HG03175 (cell line): ENCODE results near the gene SGCD.
"Not testable (repeated sequence)": the region's sequence is repeated elsewhere in the genome, so short reads cannot be mapped to it uniquely, and the experiment has no call there.

Experiments
- ATAC-seq: cut with Tn5 transposase; IDR thresholded peaks from one replicate; pipeline ENCODE4 v1.9.1; 2021; ENCODE audit warnings: mild to moderate bottlenecking, moderate library complexity; ENCODE audit not compliant: unreplicated experiment

SGCD gene

GRCh38 chr5:156552855-156553358, 225.9 kb downstream of the SGCD start:
- no peak for ATAC-seq

- no peak for ATAC-seq
These were observed 229.9 kb downstream of the SGCD start for GRCh38 chr5:156556666-156557406.

- ATAC-seq = no peak
These were observed 233.0 kb downstream of the SGCD start for GRCh38 chr5:156560002-156560401.

DNA sequence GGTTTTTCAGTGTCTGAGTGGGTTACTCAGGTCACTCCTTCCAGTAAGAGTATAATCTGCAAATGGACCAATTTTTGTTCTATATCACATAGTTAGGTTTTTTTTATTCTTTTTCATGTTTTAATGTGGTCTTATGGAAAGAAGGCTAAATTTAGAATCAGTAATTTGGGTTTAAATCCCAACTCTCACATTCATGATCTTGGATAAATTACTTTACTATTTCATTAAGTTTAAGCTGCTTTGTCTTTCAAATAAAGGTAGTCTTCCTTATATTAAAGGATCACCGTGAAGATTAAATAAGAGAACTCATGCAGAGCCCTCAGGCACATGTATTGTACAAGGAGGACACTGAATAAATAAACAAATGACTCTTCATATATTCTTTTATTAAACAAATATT, 234.7 kb downstream of the SGCD start:
- no peak for ATAC-seq

DNA sequence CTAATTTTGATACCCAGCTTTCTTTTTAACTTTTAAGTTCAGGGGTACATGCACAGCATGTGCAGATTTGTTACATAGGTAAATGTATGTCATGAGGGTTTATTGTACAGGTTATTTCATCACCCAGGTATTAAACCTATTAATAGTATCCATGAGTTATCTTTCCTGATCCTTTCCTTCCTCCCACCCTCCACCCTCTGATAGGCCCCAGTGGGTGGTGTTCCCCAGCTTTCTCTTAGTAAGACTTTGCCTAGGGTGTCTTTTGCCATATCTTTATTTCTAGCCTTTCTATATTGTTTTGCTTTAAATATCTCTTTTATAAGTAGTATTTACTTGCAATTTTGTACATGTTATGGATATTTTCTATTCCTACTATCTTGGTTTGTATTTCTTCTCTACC, 243.7 kb downstream of the SGCD start:
- ATAC-seq = no peak

GRCh38 chr5:156581725-156582124, 254.8 kb downstream of the SGCD start:
- ATAC-seq = no peak

GRCh38 chr5:156582193-156582598, 255.2 kb downstream of the SGCD start:
- ATAC-seq = no peak

GRCh38 chr5:156584871-156585270, 257.9 kb downstream of the SGCD start:
- no peak for ATAC-seq

- ATAC-seq = no peak
These were observed 259.0 kb downstream of the SGCD start for GRCh38 chr5:156585999-156586398.

- ATAC-seq = no peak
These were observed 260.0 kb downstream of the SGCD start for GRCh38 chr5:156587012-156587411.

DNA sequence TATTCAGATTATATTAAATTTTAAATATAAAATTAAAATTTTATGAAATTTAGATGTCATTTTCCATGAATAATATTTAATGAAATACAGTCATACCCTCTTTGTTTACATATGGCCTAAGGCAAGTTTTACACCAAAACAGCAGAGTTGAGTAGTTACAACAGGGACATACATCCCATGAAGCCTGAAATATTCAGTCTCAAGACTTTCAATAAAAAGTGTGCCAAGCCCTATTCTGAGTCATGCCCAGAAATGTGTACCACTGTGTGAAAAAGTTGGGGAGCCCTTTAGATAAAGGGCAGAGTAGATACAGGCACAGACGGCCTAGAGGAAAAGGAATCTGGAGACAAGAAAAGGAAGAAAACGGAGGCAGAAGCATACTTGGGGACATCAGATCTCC, 261.3 kb downstream of the SGCD start:
- ATAC-seq = no peak

DNA sequence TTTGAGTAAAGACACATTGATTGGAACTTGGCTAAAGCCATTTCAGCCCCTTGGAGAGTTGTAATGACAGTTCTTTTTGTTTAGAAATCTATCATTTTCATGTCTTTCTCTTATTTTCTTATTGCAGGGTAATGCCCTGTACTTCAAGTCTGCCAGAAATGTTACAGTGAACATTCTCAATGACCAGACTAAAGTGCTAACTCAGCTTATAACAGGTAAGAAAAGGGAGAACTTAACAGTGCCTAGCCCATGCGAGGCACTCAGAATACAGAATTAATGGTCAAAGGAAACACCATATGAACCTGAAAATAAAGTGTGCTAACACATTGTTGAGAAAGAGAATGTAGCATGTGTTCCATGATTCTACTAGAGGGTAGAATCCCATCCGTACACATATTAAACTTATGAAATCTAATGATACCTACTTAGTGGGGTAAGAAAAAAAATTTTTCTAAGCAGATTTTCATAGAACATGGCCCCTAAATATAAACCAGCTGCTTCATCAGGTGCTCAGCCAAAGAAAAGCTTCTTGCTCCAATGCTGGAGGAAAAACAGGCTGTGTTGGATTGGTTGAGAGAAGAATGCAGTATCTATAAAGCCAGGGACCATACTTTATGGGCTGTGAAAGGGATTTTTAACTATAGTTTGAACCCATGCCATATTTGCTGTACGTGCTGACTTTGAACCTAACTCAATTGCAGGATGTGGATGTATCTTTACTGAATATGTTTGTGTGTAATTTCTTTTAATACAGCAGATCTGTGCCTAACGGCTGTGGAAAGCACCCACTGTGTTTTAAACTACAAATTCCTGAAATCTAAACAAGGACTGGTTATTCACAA, 262.4 kb downstream of the SGCD start:
- ATAC-seq = no peak

- no peak for ATAC-seq
These were observed 262.9 kb downstream of the SGCD start for GRCh38 chr5:156589946-156590216.

DNA sequence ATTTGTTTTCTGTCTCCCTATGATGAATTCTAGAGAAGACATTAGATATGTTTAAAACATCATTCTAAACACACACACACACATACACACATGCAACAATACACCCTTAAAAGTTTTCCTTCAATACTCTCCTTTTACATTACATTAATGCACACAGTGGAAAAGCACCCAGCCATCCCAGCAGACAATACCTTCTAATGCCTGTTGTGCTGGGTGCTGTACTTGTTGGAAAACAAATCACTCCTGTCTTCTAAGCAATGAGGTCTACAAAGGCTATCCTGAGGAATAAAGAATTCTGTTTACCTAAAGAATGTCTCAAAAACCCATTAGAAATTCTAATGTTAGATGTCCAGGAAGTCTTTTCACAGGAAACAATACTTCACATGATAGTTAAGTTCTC, 264.0 kb downstream of the SGCD start:
- ATAC-seq = no peak

GRCh38 chr5:156591631-156592030, 264.7 kb downstream of the SGCD start:
- ATAC-seq = no peak

DNA sequence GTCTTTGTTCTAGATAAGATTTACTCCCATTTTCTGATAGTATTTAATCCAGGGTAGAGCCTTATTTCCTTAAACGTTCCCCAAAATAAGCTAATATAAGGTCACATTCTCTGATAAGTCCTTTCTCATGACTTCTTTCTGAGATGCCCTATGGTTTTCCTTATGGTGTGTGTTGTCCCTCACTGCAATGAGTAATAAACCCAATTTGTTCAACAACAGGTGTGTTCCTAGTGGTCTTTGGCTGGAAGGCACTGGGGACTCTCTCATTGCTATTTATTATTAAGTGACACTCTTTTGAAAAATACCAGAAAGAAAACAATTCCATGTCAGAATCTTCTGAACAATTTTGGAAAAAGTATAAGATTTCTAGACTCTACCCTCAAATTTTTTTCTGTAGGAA, 266.6 kb downstream of the SGCD start:
- no peak for ATAC-seq

- no peak for ATAC-seq
These were observed 267.4 kb downstream of the SGCD start for GRCh38 chr5:156594406-156594805.

DNA sequence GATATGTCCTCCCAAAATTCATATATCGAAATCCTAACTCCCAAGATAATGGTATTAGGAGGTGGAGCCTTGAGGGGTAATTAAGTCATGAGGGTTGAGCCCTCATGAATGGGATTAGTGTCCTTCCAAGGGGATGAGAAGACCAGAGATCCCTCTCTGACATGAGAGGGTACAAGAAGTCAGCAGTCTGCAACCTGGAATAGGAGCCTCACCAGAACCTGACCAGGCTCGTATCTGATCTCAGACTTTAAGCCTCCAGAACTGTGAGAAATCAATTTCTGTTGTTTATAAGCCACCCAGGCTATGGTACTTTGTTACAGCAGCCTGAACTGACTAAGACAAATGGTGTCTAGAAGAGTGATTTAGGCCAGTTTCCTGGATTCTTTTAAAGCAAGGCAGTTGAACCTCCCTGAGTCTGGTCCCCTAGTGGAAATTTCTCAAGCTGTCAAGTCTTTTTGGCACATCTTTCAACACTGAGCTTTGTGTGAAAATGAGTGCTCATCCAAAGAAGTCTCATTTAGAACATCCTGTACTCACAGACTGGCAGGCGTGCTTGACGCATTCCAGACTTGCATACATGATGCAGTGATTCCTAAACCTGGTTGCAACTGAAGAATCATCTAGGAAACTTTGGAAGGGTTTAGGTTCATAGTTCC, 268.3 kb downstream of the SGCD start:
- ATAC-seq = no peak

GRCh38 chr5:156597276-156597675, 270.3 kb downstream of the SGCD start:
- ATAC-seq = no peak

GRCh38 chr5:156598964-156599363, 272.0 kb downstream of the SGCD start:
- ATAC-seq = no peak

GRCh38 chr5:156610582-156610981, 283.6 kb downstream of the SGCD start:
- ATAC-seq = not testable (repeated sequence)

DNA sequence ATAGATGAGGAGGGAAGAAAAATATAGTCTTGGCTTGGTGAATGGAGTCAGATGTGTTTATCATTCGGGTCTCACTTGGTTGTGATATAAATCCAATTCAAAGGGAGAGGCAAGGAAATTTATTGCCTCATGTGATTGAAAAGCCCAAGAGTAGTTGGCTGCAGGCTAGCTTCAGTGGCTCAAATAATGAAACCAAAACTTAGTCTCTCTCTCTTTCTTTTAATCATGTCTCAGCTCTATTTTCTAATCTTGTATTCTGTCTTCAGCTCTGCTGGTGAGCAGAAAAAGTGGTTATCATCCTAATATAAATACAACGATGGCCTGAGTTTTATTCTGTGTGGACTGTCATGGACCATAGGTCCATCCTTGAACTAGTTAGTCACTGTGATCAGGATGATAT, 288.9 kb downstream of the SGCD start:
- ATAC-seq = no peak
